Colonic mucosa (tissue), 4 donors: Measurements from ENCODE around the gene HAUS7. TPM values are rescaled to one million over a fixed set of nuclear protein-coding genes. Genes with fewer than 3 reads are reported as not detected.

Experiments used
- DNase-seq: peaks from one replicate; pipeline ENCODE4 v3.0.0-alpha.2; 2020
- H3K27ac ChIP-seq: fragments of 200-600 bp; one replicate; pipeline ENCODE4 v1.8.0; 2021
- H3K27me3 ChIP-seq: fragments of 200-600 bp; one replicate; pipeline ENCODE4 v1.8.0; 2021
- H3K36me3 ChIP-seq: fragments of 200-600 bp; one replicate; pipeline ENCODE4 v1.8.0; 2021
- H3K4me1 ChIP-seq: fragments of 200-600 bp; one replicate; pipeline ENCODE4 v1.8.0; 2021; ENCODE audit warnings: mild to moderate bottlenecking
- H3K4me3 ChIP-seq: fragments of 200-600 bp; one replicate; pipeline ENCODE4 v1.8.0; 2021
- H3K9ac ChIP-seq, 2 donors: one replicate each; pipeline ENCODE4 v1.7.0; 2013; ENCODE audit warnings: control low read depth in 2 of 2, low read depth in 2 of 2, low read length in 2 of 2
- H3K9me3 ChIP-seq: fragments of 200-600 bp; one replicate; pipeline ENCODE4 v1.8.0; 2021
- intact Hi-C: fragments of 100-400 bp; cut with DNase I; formaldehyde crosslinking; loops from one replicate; pipeline ENCODE4 v1.14.1; 2022
- total RNA-seq, 2 donors: library from RNA; stranded (reverse); fragmentation: NEBNext Ultra II Directional in 1 of 2; extraction: Animal tissue kit (Norgen Biotek cat#: 25700) in 1 of 2; gene quantifications; one replicate each; pipeline ENCODE4 v1.2.1, GENCODE V29; 2021
- TF ChIP-seq, protein P1 (sequence below): fragments of 200-600 bp; IDR thresholded peaks from one replicate; pipeline ENCODE4 v1.8.0; 2022; ENCODE audit warnings: antibody characterized with exemption, mild to moderate bottlenecking
- donor health status: healthy.
- donor health status: DM: no; HTN: no; CAD: no.
- donor health status: DM: no; HTN: no; CAD: no.

HAUS7 gene
- total RNA-seq, 2 donors from 2014 or later: 18.9 to 47.8 TPM

DNA sequence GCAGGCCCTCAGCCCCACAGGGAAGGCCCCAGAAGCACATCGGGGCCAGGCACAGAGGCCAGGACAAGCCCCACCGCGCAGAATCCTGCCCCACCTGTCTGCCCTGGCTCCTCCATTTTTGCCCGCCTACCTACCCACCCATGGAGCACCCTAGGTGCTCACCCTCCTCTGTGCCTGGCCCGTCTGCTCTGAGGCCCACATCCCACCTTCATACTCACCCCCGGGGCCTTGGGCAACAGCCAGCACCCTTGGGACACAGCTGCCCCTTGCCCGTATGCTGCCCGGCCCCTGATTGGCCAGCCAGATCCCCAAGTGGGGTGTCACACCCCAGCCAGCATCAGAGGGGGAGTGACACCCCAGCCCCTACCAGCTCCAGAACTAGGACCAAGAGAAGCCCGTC, 13.7 kb downstream of the HAUS7 start:
- TF ChIP-seq, protein P1, sequence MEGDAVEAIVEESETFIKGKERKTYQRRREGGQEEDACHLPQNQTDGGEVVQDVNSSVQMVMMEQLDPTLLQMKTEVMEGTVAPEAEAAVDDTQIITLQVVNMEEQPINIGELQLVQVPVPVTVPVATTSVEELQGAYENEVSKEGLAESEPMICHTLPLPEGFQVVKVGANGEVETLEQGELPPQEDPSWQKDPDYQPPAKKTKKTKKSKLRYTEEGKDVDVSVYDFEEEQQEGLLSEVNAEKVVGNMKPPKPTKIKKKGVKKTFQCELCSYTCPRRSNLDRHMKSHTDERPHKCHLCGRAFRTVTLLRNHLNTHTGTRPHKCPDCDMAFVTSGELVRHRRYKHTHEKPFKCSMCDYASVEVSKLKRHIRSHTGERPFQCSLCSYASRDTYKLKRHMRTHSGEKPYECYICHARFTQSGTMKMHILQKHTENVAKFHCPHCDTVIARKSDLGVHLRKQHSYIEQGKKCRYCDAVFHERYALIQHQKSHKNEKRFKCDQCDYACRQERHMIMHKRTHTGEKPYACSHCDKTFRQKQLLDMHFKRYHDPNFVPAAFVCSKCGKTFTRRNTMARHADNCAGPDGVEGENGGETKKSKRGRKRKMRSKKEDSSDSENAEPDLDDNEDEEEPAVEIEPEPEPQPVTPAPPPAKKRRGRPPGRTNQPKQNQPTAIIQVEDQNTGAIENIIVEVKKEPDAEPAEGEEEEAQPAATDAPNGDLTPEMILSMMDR: no peak
- Histone ChIP-seq H3K4me3 (no peak overlapping the region), H3K9ac (no peak overlapping the region), H3K4me1 (no peaks in the 10 kb centered on the region), H3K27me3 (no peaks in the 10 kb centered on the region), H3K9me3 (no peaks in the 10 kb centered on the region), H3K36me3 (no peaks in the 10 kb centered on the region), H3K27ac (no peak overlapping the region)
- DNase-seq: no peak
- intact Hi-C loops: no loop called here

DNA sequence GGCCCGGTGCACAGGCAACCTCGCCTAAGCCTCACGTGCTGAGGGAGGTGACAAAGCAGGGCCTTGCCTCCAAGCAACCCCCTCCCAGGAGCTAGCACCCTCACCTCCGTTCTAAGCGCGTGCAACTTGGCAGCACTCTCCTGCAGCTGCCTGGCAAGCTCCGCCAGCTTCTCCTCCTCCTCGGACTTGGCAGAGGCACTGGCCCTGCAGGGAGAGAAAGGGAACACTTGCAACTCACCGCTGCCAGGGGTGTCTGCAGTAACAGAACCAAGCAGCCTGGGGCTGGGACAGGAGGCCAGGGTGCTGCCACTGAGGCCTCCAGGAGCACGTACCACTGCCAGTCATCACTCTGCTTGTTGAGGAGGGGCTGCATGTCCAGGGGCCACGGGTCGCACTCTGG, 14.2 kb downstream of the HAUS7 start:
- Histone ChIP-seq H3K9me3 (no peaks in the 10 kb centered on the region), H3K4me1 (no peaks in the 10 kb centered on the region), H3K27me3 (no peaks in the 10 kb centered on the region), H3K9ac (no peak overlapping the region), H3K27ac (no peak overlapping the region), H3K36me3 (no peaks in the 10 kb centered on the region), H3K4me3 (no peak overlapping the region)
- DNase-seq: no peak
- TF ChIP-seq, protein P1: no peak
- intact Hi-C loops: no loop called here

DNA sequence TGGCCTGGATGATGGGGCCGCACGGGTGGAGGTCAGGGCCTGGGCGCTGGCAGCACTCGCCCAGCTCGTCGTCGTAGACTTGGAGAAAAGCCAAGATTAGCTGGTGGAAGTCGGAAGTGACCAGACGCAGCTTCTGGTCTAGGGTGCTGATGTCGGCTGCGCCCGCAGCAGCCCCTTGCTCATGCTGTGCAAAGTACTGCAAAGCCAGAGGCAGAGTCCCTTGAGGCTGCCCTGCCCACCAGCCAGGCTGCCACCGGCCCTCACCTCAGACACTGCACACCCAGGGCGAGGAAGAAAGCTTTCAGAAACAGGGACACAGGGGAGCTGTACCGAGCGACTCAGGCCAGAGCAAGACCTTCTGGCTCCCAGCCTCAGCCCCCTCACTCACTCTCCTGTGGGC, 14.8 kb downstream of the HAUS7 start:
- no peak overlapping the region for H3K27ac ChIP-seq
- no peaks in the 10 kb centered on the region for H3K36me3 ChIP-seq
- H3K4me1 ChIP-seq: no peaks in the 10 kb centered on the region
- H3K27me3 ChIP-seq: no peaks in the 10 kb centered on the region
- no peaks in the 10 kb centered on the region for H3K9me3 ChIP-seq
- no peak overlapping the region for H3K4me3 ChIP-seq
- intact Hi-C loops: no loop called here
- no peak overlapping the region for H3K9ac ChIP-seq
- TF ChIP-seq, protein P1: no peak
- no peak for DNase-seq

DNA sequence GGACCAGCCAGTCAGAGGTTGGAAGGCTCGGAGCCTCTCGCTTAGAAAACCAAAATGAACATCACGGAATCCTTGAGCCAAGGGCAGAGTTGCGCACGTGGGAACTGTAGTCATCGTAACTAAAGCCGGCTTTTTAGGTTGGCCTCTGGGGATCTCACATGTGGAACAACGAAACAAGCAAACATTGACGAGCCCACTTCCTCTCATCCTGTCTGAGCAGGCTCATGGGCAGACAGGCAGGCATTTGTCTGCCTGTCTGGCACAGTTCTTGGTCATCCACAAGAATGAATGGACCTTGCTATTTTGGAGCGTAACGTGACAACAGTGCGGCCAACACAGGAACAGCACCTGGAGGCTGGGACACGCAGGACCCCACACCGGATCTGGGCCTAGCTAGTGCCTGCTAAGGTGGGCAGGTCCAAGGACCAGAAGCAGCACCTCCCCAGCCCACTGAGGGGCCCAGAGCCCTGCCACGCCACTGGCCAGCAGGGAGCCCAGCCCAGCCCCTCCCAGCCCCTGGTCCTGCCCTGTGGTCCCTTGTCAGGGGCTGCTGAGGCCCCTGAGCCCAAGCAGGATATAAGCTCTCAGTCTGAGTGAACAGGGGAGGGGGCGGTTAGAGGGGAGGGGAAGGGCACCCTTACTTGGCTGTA, 15.3 kb downstream of the HAUS7 start:
- TF ChIP-seq, protein P1: no peak
- no peak overlapping the region for H3K4me3 ChIP-seq
- intact Hi-C loops: no loop called here

DNA sequence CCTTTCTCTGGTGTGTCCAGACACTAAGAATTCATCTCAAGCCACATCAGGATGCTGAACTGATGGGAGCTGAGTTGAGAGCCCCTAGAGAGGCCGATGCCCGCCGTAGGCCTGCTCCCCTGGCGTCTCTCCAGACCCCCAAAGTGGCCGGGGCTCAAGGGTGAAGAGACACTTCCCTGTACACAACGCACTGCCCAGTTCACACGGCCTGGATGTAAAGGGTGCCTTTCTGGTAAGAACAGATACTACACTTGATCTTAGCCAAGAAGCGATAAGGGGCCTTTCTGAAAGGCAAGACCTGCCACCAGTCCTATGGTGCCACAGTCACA, 19.5 kb downstream of the HAUS7 start:
- Histone ChIP-seq H3K27me3 (no peaks in the 10 kb centered on the region), H3K9ac (no peak overlapping the region), H3K9me3 (no peaks in the 10 kb centered on the region), H3K4me1 (no peaks in the 10 kb centered on the region), H3K36me3 (no peaks in the 10 kb centered on the region), H3K4me3 (no peak overlapping the region), H3K27ac (no peak overlapping the region)
- DNase-seq: no peak
- intact Hi-C loops: no loop called here
- TF ChIP-seq, protein P1: no peak

More for the DNA sequence above, 15.3 kb downstream of the HAUS7 start:
- no peak for DNase-seq
- Histone ChIP-seq H3K27ac (no peak overlapping the region), H3K36me3 (no peaks in the 10 kb centered on the region), H3K27me3 (no peaks in the 10 kb centered on the region), H3K4me1 (no peaks in the 10 kb centered on the region), H3K9me3 (no peaks in the 10 kb centered on the region), H3K9ac (no peak overlapping the region)
